ENCODE measurements around the gene MIX23.

The MIX23 gene

GRCh38 chr3:122343654-122344053 lies 39.4 kb downstream of the MIX23 start:
- DNase-seq: no peak

GRCh38 chr3:122342803-122343202 lies 40.2 kb downstream of the MIX23 start:
- DNase-seq: no peak

- no peak for DNase-seq
These were observed 50.5 kb downstream of the MIX23 start for GRCh38 chr3:122332551-122332950.

GRCh38 chr3:122331886-122332285 lies 51.1 kb downstream of the MIX23 start:
- DNase-seq: no peak

- no peak for DNase-seq
These were observed 57.3 kb downstream of the MIX23 start for GRCh38 chr3:122325769-122326168.

DNA sequence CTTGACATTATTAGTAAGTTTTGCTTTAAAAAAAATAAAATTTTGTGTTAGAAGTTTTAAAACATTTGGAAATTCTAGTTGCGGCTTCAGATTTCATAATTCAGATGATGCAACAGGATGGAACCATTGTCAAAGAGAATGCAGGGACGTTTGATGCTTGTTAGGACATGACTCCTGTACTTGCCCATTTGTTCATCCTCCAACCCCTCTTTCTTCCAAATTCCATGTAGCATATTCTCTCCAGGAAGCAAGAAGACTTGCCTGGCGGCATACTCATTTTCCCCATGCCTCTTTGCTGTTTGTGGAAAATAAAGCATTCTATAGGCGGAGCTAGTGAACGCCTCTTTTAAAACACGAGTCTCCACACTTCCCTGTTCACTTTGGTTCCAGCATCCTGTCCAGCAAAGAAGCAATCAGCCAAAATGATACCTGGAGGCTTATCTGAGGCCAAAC lies 58.1 kb downstream of the MIX23 start, which contains the start of gene CSTA:
Gene CSTA, plus strand, starts transcription at position 378 of the 453 bp plus-strand sequence. Its CDS starts 45 bp downstream, at position 423.
- DNase-seq: peak; percentile 1

DNA sequence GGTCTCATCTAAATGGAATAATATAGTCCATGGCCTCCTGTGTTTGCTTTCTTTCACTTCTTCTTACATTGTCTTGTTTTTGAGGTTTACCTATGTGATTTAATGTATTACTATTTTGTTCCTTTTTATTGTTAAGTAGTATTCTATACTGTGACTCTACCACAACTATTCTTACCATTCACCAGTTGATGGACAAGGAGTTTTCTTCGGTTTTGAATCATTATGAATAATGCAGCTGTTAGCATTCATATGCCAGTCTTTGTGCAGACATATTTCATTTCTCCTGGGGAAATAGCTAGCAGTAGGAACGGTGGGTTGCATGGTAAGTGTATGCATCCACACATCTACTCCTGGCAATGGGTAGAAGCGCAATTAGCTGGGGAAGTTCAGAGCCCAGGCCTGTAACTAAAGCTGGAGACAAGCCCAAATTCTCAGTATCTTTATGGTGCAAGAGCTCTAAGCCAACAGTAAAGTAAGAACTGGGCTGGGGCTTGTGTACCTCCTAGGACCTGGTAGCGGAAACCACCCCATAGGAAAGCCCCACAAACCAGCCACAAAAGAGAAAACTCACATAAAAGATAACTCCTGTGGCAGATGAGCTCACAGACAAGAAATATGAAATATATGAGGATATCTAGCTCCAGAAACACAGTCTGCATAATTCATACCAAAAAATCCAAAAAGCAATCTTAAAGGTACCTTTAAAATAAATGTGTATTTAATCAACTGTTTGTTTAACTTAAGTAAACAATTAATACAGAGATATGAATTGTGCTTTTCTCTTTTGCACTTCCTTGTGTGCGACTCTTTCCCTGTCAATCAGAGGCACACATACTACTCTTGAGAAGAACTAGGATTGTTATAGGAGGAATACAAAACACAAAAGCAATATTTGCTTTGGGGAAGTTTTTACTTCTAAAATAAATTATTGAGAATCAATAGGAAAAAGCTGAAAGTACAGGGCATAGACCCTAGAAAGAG lies 60.6 kb downstream of the MIX23 start:
- DNase-seq: no peak

DNA sequence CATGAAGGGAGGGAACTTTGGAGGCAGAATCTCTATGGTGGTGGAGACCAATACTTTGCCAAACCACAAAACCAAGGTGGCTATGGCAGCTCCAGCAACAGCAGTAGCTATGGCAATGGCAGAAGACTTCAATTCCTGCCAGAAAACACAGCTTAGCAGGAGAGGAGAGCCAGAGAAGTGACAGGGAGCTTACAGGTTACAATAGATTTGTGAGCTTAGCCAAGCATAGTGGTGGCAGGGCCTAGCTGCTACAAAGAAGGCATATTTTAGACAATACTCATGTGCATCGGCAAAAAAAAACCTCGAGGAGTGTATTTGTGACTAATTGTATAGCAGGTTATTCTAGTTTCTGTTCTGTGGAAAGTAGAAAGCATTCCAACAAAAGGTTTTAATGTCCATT lies 64.4 kb downstream of the MIX23 start:
- DNase-seq: no peak

DNA sequence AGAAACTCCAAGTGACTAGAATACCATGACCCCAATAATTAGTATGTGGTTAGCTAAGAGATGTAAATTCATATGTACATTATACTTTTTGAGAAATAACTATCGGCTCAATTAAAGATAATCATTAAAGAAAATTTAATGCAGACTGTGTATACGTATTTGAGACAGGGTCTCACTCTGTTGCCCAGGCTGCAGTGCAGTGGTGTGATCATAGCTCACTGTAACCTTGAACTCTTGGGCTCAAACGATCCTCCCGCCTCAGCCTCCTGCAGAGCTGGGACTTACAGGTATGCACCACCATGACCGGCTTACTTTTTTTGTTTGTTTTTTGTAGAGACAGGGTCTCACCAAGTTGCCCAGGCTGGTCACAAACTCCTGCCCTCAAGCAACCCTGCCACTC lies 66.7 kb downstream of the MIX23 start:
- DNase-seq: no peak

GRCh38 chr3:122315619-122316018 lies 67.4 kb downstream of the MIX23 start:
- no peak for DNase-seq

DNA sequence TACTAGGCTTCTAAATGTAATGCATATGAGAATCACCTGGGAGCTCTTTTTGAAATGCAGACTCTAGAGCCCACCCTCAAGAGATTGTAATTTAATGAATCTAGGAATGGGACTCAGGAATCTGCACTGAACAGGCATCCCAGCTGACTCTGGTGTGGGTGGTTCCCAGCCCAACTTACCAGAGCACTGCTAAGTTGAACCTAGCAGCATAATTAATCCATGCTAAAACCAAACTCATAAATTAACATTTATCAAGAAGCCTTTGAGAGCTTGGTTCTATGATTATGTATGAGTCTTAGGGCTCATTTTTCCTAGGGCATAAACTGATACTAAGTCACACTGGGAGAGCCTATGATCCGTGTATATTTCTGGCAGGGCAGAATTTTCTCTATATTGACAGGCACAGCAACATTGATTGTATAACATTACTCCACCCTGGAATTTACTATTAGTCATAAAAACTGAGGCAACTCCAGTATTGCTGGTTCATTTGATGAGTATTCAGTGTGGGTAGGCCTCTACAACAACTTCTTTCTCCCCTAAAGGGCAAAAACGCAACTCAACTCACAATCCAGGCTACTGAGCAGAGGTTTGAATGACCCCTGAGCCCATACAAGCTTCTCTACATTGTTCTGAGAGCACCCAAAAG lies 68.7 kb downstream of the MIX23 start:
- DNase-seq: no peak

GRCh38 chr3:122313281-122313680 lies 69.8 kb downstream of the MIX23 start:
- no peak for DNase-seq

DNA sequence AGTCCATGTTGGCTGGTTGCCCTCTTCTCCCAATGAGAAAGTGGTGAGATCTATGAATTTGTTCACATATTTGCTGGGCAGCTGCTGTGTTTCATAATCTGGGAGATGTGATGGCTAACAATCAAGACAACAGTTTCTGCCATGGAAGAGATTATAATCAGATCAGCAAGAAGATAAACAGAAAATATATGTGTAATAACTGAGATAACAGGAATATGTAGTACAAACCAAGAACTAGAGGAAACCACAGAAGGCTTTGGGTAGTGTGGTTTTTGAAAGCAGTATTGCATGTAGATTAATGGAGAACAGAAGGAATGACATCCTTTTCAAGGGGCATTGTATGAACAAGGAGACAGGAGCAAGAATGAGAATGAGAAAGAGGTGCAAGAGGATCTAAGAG lies 70.2 kb downstream of the MIX23 start:
- DNase-seq: no peak

DNA sequence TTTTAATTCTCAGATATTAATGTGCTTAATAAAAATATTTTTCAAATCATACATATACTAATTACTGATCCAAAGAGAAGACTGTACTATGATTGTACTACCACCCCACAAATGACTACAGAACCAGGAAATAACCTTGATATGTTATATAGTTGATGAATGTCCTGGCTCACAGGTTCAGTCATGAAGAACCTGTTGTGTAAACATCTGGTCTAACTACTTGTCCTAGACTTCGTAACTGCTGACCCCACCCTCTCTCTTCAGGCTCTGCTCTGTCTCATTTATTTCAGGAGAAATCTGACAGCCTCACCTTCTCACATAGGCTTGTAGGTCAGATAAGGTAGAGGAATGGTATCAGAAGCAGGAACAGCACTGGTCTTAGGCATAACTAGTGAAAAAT lies 72.7 kb downstream of the MIX23 start:
- no peak for DNase-seq
